OCI-LY1 (cell line): ENCODE results near the gene BTBD16.

Experiments used
- H2AFZ ChIP-seq: fragments of 200-600 bp; sonication (generic), shearing (Covaris generic); 2 replicates; pipeline ENCODE4 v1.6.0; 2014; ENCODE audit warnings: antibody characterized with exemption, mild to moderate bottlenecking, low read length
- H3F3A ChIP-seq: fragments of 200-600 bp; sonication (generic), shearing (Covaris generic); 2 replicates; pipeline ENCODE4 v1.6.0; 2014; ENCODE audit warnings: mild to moderate bottlenecking, antibody characterized with exemption, low read length, moderate library complexity; ENCODE audit not compliant: insufficient read depth
- H3K27ac ChIP-seq: fragments of 200-600 bp; sonication (generic); 2 replicates; pipeline ENCODE4 v1.5.1; 2014; ENCODE audit warnings: low read length, mixed run types, mild to moderate bottlenecking, low read depth; ENCODE audit not compliant: poor library complexity, severe bottlenecking
- H3K27me3 ChIP-seq: fragments of 200-600 bp; sonication (generic); 2 replicates; pipeline ENCODE4 v1.6.0; 2014; ENCODE audit warnings: antibody characterized with exemption, mild to moderate bottlenecking, low read length, moderate library complexity; ENCODE audit not compliant: insufficient read depth
- H3K36me3 ChIP-seq: fragments of 200-600 bp; sonication (generic); 2 replicates; pipeline ENCODE4 v1.6.1; 2014; ENCODE audit warnings: mild to moderate bottlenecking, antibody characterized with exemption, low read length, moderate library complexity, mixed read lengths; ENCODE audit not compliant: insufficient read depth
- H3K4me1 ChIP-seq: fragments of 200-600 bp; sonication (generic); 2 replicates; pipeline ENCODE4 v1.5.1; 2014; ENCODE audit warnings: mild to moderate bottlenecking, low read length, moderate library complexity; ENCODE audit not compliant: insufficient read depth, severe bottlenecking
- H3K4me2 ChIP-seq: fragments of 200-600 bp; sonication (generic), shearing (Covaris generic); 2 replicates; pipeline ENCODE4 v1.6.1; 2014; ENCODE audit warnings: low read length
- H3K4me3 ChIP-seq: fragments of 200-600 bp; sonication (generic); 2 replicates; pipeline ENCODE4 v1.5.1; 2014; ENCODE audit warnings: low read length, low read depth, mild to moderate bottlenecking, mixed read lengths; ENCODE audit not compliant: poor library complexity, severe bottlenecking
- H3K79me2 ChIP-seq: fragments of 200-600 bp; shearing (Covaris generic); 2 replicates; pipeline ENCODE4 v1.6.1; 2016; ENCODE audit warnings: mixed run types, low read length, mixed read lengths; ENCODE audit not compliant: insufficient read depth
- H3K9ac ChIP-seq: fragments of 200-600 bp; sonication (generic), shearing (Covaris generic); 2 replicates; pipeline ENCODE4 v1.6.1; 2014; ENCODE audit warnings: mild to moderate bottlenecking, low read length, mixed read lengths
- H3K9me2 ChIP-seq: fragments of 200-600 bp; sonication (generic), shearing (Covaris generic); 2 replicates; pipeline ENCODE4 v1.6.1; 2014; ENCODE audit warnings: low read depth, mild to moderate bottlenecking, low read length, mixed read lengths
- H3K9me3 ChIP-seq: fragments of 200-600 bp; shearing (Covaris generic); 2 replicates; pipeline ENCODE4 v1.6.1; 2014; ENCODE audit warnings: low read length, mixed read lengths
- H4K20me1 ChIP-seq: fragments of 200-600 bp; sonication (generic), shearing (Covaris generic); 2 replicates; pipeline ENCODE4 v1.6.0; 2016; ENCODE audit warnings: mild to moderate bottlenecking, low read length; ENCODE audit not compliant: insufficient read depth
- EZH2 ChIP-seq: fragments of 200-600 bp; sonication (generic), shearing (Covaris generic); IDR thresholded peaks from 2 replicates; pipeline ENCODE4 v1.8.0; 2017; ENCODE audit warnings: borderline replicate concordance, mixed run types, mild to moderate bottlenecking, antibody characterized with exemption, low read length, moderate library complexity, mixed read lengths
- TF ChIP-seq, protein P1 (sequence below): fragments of 200-600 bp; sonication (generic), shearing (Covaris generic); IDR thresholded peaks from 2 replicates; pipeline ENCODE4 v1.5.1; 2017; ENCODE audit warnings: mild to moderate bottlenecking, antibody characterized with exemption, low read length, moderate library complexity, mixed read lengths

The BTBD16 gene

DNA sequence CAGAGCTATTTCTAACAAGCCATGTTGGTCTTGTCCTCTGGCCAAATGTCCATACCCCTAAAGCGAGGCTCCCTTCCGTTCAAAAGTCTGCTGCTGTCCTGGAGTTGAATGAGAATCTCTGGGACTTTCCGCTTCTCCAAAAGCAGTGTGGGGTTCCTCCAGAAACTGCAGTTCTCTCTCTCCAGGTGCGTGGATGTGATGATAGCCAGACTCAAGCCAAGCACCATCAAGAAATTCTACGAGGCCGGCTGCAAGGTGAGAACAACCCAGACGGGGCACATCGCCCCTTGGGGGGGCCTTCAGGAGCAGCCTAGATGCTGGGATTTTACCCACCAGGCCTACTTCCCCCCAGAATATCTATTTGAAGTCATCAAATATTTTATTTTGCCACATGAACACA, 26.5 kb downstream of the BTBD16 start:
- H3K27ac ChIP-seq = no peak overlapping the region
- H4K20me1 ChIP-seq = no peaks in the 10 kb centered on the region
- TF ChIP-seq, protein P1, sequence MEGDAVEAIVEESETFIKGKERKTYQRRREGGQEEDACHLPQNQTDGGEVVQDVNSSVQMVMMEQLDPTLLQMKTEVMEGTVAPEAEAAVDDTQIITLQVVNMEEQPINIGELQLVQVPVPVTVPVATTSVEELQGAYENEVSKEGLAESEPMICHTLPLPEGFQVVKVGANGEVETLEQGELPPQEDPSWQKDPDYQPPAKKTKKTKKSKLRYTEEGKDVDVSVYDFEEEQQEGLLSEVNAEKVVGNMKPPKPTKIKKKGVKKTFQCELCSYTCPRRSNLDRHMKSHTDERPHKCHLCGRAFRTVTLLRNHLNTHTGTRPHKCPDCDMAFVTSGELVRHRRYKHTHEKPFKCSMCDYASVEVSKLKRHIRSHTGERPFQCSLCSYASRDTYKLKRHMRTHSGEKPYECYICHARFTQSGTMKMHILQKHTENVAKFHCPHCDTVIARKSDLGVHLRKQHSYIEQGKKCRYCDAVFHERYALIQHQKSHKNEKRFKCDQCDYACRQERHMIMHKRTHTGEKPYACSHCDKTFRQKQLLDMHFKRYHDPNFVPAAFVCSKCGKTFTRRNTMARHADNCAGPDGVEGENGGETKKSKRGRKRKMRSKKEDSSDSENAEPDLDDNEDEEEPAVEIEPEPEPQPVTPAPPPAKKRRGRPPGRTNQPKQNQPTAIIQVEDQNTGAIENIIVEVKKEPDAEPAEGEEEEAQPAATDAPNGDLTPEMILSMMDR = no peak
- no peak for TF ChIP-seq EZH2
- no peaks in the 10 kb centered on the region for H3F3A ChIP-seq
- no peaks in the 10 kb centered on the region for H3K79me2 ChIP-seq
- H2AFZ ChIP-seq = no peak overlapping the region
- no peaks in the 10 kb centered on the region for H3K36me3 ChIP-seq
- no peak overlapping the region for H3K4me2 ChIP-seq
- H3K4me1 ChIP-seq = no peaks in the 10 kb centered on the region
- H3K9me3 ChIP-seq = no peaks in the 10 kb centered on the region
- no peak overlapping the region for H3K9ac ChIP-seq
- H3K9me2 ChIP-seq = no peaks in the 10 kb centered on the region
- H3K27me3 ChIP-seq = no peaks in the 10 kb centered on the region; the same call in 1 of the 2 replicates
- no peak overlapping the region for H3K4me3 ChIP-seq

DNA sequence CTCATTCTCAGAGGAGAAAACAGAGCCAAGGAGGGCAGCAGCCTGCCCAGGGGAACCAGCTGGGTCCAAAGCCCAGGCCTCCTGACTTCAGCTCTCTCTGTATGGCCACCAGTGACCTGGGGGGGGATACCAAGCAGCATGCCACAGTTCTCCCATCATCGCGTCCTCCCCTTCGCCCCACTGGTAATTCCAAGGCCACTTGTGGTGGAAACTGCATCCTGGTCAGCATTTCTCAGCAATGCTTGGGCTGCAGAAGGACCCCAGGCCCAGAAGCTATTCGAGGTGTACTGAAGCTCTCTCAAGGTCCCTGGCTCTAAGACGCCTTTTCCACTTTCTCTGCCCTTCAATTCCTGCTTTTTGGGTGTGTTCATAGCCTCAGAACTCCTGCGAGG, 27.1 kb downstream of the BTBD16 start:
- Histone ChIP-seq H2AFZ (no peak overlapping the region), H3K27ac (no peak overlapping the region), H3K4me1 (no peaks in the 10 kb centered on the region), H3K4me2 (no peak overlapping the region), H3K36me3 (no peaks in the 10 kb centered on the region), H3K9ac (no peak overlapping the region), H4K20me1 (no peaks in the 10 kb centered on the region), H3K9me3 (no peaks in the 10 kb centered on the region), H3K4me3 (no peak overlapping the region), H3K27me3 (no peaks in the 10 kb centered on the region; the same call in 1 of the 2 replicates), H3K79me2 (no peaks in the 10 kb centered on the region), H3K9me2 (no peaks in the 10 kb centered on the region), H3F3A (no peaks in the 10 kb centered on the region)
- TF ChIP-seq, protein P1 = no peak
- no peak for TF ChIP-seq EZH2

- Histone ChIP-seq H3K36me3 (no peaks in the 10 kb centered on the region), H3K4me3 (no peak overlapping the region), H3K4me1 (no peaks in the 10 kb centered on the region), H3K9ac (no peak overlapping the region), H2AFZ (no peak overlapping the region), H3K79me2 (no peaks in the 10 kb centered on the region), H3F3A (no peaks in the 10 kb centered on the region), H4K20me1 (no peaks in the 10 kb centered on the region), H3K27me3 (no peaks in the 10 kb centered on the region; the same call in 1 of the 2 replicates), H3K4me2 (no peak overlapping the region), H3K9me2 (no peaks in the 10 kb centered on the region), H3K27ac (no peak overlapping the region), H3K9me3 (no peaks in the 10 kb centered on the region)
- TF ChIP-seq EZH2 = no peak
- TF ChIP-seq, protein P1 = peak; percentile 80
Measured at GRCh38 chr10:122298598-122299301, 27.7 kb downstream of the BTBD16 start.
